Psoas muscle (tissue), 8 donors: ENCODE data around the gene PKN3. TPM values are rescaled to one million over a fixed set of nuclear protein-coding genes. Genes with fewer than 3 reads are reported as not detected.

Experiments
- ATAC-seq, 4 donors: fragments of 200-7000 bp; cut with Tn5 transposase; one replicate each; pipeline ENCODE4 v1.9.1; 2020; ENCODE audit warnings: moderate library complexity in 3 of 4, mild to moderate bottlenecking in 2 of 4
- DNase-seq, 2 donors: peaks; one replicate each; pipeline ENCODE4 v3.0.0-alpha.2; 2020
- H3K27ac ChIP-seq: fragments of 200-600 bp; one replicate; pipeline ENCODE4 v1.8.0; 2022
- H3K27me3 ChIP-seq, 3 donors: fragments of 200-600 bp in 1 of 3; one replicate each; pipeline versions ENCODE4 v1.6.1 to v1.8.0; 2013 to 2022; ENCODE audit warnings: low read length in 2 of 3, mild to moderate bottlenecking in 2 of 3, moderate library complexity in 1 of 3; ENCODE audit not compliant: insufficient read depth in 3 of 3
- H3K36me3 ChIP-seq, 2 donors: fragments of 200-600 bp in 1 of 2; one replicate each; pipeline versions ENCODE4 v1.6.1 to v1.8.0; 2013 to 2022; ENCODE audit warnings: low read depth in 1 of 2, mild to moderate bottlenecking in 1 of 2, moderate library complexity in 1 of 2; ENCODE audit not compliant: insufficient read depth in 1 of 2
- H3K4me1 ChIP-seq: fragments of 200-600 bp; one replicate; pipeline ENCODE4 v1.8.0; 2022
- H3K4me3 ChIP-seq: fragments of 200-600 bp; one replicate; pipeline ENCODE4 v1.8.0; 2022; ENCODE audit warnings: mild to moderate bottlenecking
- H3K9me3 ChIP-seq: fragments of 200-600 bp; one replicate; pipeline ENCODE4 v1.8.0; 2022
- WGBS, 3 donors: extraction: QIAGEN DNeasy Blood & Tissue Kit; methylation state at CpG; one replicate each; pipeline versions ENCODE4 v1.1.6 to v1.1.7; 2013; 5-methylcytosine and 5-hydroxymethylcytosine counted together
- intact Hi-C, 2 donors: fragments of 100-400 bp; cut with DNase I; formaldehyde crosslinking; loops; one replicate each; pipeline versions ENCODE4 v1.11.0 to v1.14.2; 2022
- polyA plus RNA-seq, 3 donors: library from polyadenylated mRNA; stranded (reverse); fragments of 200-250 nt; gene quantifications; one replicate each; pipeline ENCODE4 v1.2.3, GENCODE V29; 2013
- total RNA-seq, 4 donors: library from RNA; stranded (reverse); fragmentation: NEBNext Ultra II Directional in 2 of 4; extraction: Animal tissue kit (Norgen Biotek cat#: 25700) in 2 of 4; gene quantifications; one replicate each; pipeline versions ENCODE4 v1.2.1 to v1.2.4, GENCODE V29; 2021 to 2023
- TF ChIP-seq, protein P1 (sequence below): fragments of 200-600 bp; IDR thresholded peaks from one replicate; pipeline ENCODE4 v1.8.0; 2022; ENCODE audit warnings: antibody characterized with exemption
- donor health status: healthy with polysubstance abuse.
- donor health status: DM: no; HTN: no; CAD: no; lungs with moderate emphysema.
- donor health status: Bipolar disorder and iron deficiency.
- donor health status: healthy.
- donor health status: DM: yes; HTN: yes; CAD: no.
- donor health status: DM: no; HTN: no; CAD: no.
- donor health status: DM: no; HTN: no; CAD: no.
- donor health status: DM: yes; HTN: yes; CAD: no.

Gene PKN3
- total and polyA plus RNA-seq, 7 donors = 2.6 to 5.0 (median 3.3) TPM

DNA sequence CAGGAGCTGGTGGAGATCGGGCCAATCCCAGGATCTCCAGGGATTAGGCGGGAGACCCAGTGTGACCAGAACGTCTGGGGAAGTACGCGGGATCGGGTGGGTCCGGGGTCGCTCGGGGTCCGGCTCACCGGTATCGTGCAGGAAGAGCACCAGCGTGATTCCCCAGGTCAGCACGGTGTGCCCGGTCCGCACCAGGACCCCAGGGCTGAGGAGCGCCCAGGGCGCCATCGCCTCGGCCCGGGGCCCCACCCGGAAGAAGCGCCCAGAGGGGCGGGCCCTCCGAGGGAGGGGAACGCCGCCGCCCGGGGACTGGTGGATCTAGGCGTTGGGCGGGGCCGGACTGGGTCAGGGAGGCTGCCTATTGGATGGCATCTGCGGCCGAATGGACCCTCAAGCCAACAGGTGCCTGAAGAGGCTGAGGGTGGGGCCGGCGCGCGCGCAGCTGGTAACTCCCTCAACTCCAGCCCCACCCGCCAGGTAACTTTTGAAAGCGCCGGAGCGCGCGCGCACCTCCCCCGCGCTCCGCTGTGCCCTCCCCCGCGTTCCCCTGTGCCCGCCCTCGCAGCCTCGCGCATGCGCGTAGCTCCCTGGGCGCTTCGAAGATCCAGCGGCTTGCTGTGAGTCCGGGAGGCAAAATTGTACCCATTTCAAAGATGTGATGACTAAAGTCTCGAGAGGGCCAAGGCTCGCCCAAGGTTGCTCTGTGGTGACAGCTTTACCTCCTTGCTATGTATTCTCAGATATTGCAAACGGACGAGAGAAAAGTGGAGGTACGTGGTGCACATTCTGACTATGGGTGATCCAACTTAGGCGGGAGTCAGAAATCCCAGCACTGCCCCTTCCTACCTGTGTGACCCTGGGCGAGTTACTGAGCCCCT lies 21.8 kb downstream of the PKN3 start, which contains the start of gene ZDHHC12:
Gene ZDHHC12 (minus strand): TSS at position 262 of the 878 bp plus-strand sequence. CDS start 34 bp downstream, at position 228.
- TF ChIP-seq, protein P1, sequence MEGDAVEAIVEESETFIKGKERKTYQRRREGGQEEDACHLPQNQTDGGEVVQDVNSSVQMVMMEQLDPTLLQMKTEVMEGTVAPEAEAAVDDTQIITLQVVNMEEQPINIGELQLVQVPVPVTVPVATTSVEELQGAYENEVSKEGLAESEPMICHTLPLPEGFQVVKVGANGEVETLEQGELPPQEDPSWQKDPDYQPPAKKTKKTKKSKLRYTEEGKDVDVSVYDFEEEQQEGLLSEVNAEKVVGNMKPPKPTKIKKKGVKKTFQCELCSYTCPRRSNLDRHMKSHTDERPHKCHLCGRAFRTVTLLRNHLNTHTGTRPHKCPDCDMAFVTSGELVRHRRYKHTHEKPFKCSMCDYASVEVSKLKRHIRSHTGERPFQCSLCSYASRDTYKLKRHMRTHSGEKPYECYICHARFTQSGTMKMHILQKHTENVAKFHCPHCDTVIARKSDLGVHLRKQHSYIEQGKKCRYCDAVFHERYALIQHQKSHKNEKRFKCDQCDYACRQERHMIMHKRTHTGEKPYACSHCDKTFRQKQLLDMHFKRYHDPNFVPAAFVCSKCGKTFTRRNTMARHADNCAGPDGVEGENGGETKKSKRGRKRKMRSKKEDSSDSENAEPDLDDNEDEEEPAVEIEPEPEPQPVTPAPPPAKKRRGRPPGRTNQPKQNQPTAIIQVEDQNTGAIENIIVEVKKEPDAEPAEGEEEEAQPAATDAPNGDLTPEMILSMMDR = no peak
- H3K27me3 ChIP-seq = no peaks in the 10 kb centered on the region
- no peaks in the 10 kb centered on the region for H3K9me3 ChIP-seq
- intact Hi-C loops = loop anchor here in 1 of 2 donors (10.0 kb wide), 1 partner anchor 221 kb away; the partner anchor contains the start of genes DOLK and NUP188
- H3K36me3 ChIP-seq = peaks cover 0 to 4% of the 10 kb centered on the region in 2 donors
- DNase-seq (peak; percentile 97), ATAC-seq (peak; percentile 96 to 97 (median 97))
- WGBS, 3 donors = 1 to 2% (median 2%) methylated on average over 51 to 68 of the region's 68 CpGs
- peak within 1 kb of the TSS; percentile 37 for H3K27ac ChIP-seq
- H3K4me1 ChIP-seq = peaks cover 8% of the 10 kb centered on the region
- H3K4me3 ChIP-seq = peak within 1 kb of the TSS; percentile 65

DNA sequence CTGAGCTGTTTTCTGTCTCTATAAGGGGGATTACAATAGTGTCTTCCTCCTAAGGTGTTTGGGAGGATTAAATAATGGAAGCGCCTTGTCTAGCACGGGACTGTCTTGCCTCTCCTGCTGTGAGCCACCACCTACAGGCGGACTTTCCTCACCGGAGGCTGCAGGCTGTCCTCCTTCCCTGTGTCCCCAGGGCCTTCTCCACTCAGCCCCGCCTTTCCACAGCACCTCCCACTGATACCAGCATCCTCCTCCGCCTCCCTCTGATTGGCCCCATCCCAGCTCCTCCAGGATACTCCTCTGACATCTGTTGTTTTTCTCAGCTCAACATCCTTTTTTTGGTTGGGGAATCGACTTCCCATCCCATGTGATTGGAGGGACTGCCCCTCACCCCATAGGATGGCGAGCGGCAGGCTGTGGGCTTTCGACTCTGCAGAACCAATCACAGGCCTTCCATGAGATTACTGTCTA lies 22.5 kb downstream of the PKN3 start:
- Histone ChIP-seq H3K4me1 (peaks cover 8% of the 10 kb centered on the region), H3K9me3 (no peaks in the 10 kb centered on the region), H3K27me3 (no peaks in the 10 kb centered on the region), H3K36me3 (peaks cover 0 to 5% of the 10 kb centered on the region in 2 donors), H3K27ac (no peak overlapping the region), H3K4me3 (peak overlapping the region; percentile 65)
- 17 to 21% (median 18%) methylated on average over 10 of the region's 10 CpGs for WGBS, 3 donors
- intact Hi-C loops = loop anchor here (5.0 to 10.0 kb wide), 2 partner anchors 43 to 220 kb away; partner anchors contain the start of genes DOLK (in 1 of the 2) and NUP188 (in 1 of the 2)
- TF ChIP-seq, protein P1 = no peak
- DNase-seq = peak; percentile 67 to 82
- ATAC-seq = peak in 2 of 4 donors; percentile 15 to 17

DNA sequence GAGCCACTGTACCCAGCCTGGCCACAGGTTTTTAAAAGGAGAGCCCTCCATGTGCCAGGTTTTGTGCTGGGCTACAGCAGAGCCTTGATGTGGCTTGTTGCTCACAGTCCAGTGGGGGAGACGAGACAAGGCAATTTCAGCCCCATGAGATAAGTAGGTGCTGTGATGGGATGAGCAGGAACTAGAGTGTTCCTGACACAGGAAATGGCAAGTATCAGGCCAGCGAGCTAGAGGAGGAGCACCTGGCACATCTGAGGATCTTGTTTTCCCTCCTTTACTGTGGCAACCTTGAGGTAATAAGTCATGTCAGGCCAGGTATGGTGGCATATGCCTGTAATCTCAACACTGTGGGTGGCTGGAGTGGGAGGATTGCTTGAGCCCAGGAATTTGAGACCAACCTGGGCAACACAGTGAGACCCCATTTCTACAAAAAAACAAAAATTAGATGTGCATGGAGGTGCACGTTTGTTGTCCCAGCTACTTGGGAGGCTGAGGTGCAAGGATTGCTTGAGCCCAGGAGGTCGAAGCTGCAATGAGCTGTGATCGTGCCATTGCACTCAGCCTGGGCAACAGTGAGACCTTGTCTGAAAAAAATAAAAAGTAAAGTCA lies 25.4 kb downstream of the PKN3 start:
- H3K4me3 ChIP-seq = no peak overlapping the region
- ATAC-seq (no peak), DNase-seq (no peak)
- no peaks in the 10 kb centered on the region for H3K9me3 ChIP-seq
- 80 to 88% (median 84%) methylated on average over 5 of the region's 5 CpGs for WGBS, 3 donors
- H3K36me3 ChIP-seq = peaks cover 0 to 30% of the 10 kb centered on the region in 2 donors
- H3K27ac ChIP-seq = no peak overlapping the region
- intact Hi-C loops = loop anchor here (5.0 to 10.0 kb wide), 2 partner anchors 40 to 217 kb away; partner anchors contain the start of genes DOLK (in 1 of the 2) and NUP188 (in 1 of the 2)
- no peaks in the 10 kb centered on the region for H3K27me3 ChIP-seq
- TF ChIP-seq, protein P1 = no peak
- peaks cover 8% of the 10 kb centered on the region for H3K4me1 ChIP-seq

DNA sequence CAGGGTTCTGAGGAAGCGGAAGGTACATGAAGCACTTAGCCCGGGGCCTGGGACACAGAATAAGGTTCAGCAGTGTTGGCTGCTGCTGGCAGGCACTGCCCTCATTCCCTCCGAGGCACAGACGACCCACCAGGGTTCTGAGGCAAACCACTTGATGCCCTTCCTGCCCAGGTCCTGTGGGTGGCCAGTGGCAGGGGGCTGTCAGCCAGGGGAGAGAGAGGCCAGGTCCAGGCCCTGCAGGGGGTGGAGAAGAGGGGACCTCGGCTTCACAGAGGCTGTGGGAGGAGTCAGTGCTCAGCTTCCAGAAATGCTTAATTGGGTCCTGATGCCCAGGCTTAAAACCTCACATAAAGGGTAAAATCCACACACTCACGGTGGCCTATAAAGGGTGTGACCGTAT lies 26.0 kb downstream of the PKN3 start:
- intact Hi-C loops = loop anchor here (5.0 to 10.0 kb wide), 2 partner anchors 39 to 217 kb away; partner anchors contain the start of genes DOLK (in 1 of the 2) and NUP188 (in 1 of the 2)
- WGBS, 3 donors = 58 to 66% (median 63%) methylated on average over 7 of the region's 7 CpGs
- no peak overlapping the region for H3K4me3 ChIP-seq

More for the DNA sequence above, 26.0 kb downstream of the PKN3 start:
- Histone ChIP-seq H3K9me3 (no peaks in the 10 kb centered on the region), H3K27ac (no peak overlapping the region), H3K36me3 (peaks cover 0 to 35% of the 10 kb centered on the region in 2 donors), H3K4me1 (peaks cover 8% of the 10 kb centered on the region), H3K27me3 (no peaks in the 10 kb centered on the region)
- DNase-seq (no peak), ATAC-seq (no peak)
- TF ChIP-seq, protein P1 = no peak
